Thyroid gland (tissue), 4 donors: ENCODE results near the gene TNIP2.

Source experiments
- CTCF ChIP-seq, 6 experiments: fragments of 200-600 bp in 3 of 6; fragments of 450-650 bp in 3 of 6; sonication (generic) in 3 of 6; IDR thresholded peaks; one replicate each; pipeline ENCODE4 v1.5.1; 2016 to 2019; ENCODE audit warnings: antibody characterized with exemption in 6 of 6, mild to moderate bottlenecking in 2 of 6, inconsistent platforms in 1 of 6, moderate library complexity in 1 of 6
- POLR2A ChIP-seq, 2 donors: fragments of 450-650 bp; IDR thresholded peaks; one replicate each; pipeline ENCODE4 v1.6.1; 2017; ENCODE audit warnings: antibody characterized with exemption in 2 of 2, mild to moderate bottlenecking in 2 of 2, moderate library complexity in 1 of 2

- TF ChIP-seq CTCF (IDR thresholded peaks at IDR 0.05), result no peak
- TF ChIP-seq POLR2A (IDR thresholded peaks at IDR 0.05), result no peak
These were observed 46.7 kb upstream of the TNIP2 start for GRCh38 chr4:2802618-2803531.
